H1 (cell line): ENCODE measurements around the gene ARHGAP8. TPM values are rescaled to one million over a fixed set of nuclear protein-coding genes. Genes with fewer than 3 reads are reported as not detected.

Experiments
- ATF2 ChIP-seq: IDR thresholded peaks from 2 replicates; pipeline ENCODE4 v1.6.1; 2012; ENCODE audit warnings: low read length, inconsistent platforms
- BRCA1 ChIP-seq: IDR thresholded peaks from 2 replicates; pipeline ENCODE4 v1.6.1; 2012; ENCODE audit warnings: low read depth, low read length, improper control_type of control experiment
- CHD7 ChIP-seq: fragments of 300-600 bp; sonication (generic); IDR thresholded peaks from 2 replicates; pipeline ENCODE4 v1.7.1; 2012; ENCODE audit warnings: low read length, moderate library complexity, mild to moderate bottlenecking, inconsistent platforms; ENCODE audit not compliant: insufficient replicate concordance
- MAX ChIP-seq: IDR thresholded peaks from 2 replicates; pipeline ENCODE4 v1.6.1; 2012; ENCODE audit warnings: inconsistent platforms
- NANOG ChIP-seq: IDR thresholded peaks from 2 replicates; pipeline ENCODE4 v1.6.1; 2011; ENCODE audit warnings: low read length, low read depth, mild to moderate bottlenecking, inconsistent platforms; ENCODE audit not compliant: insufficient read depth, poor library complexity, severe bottlenecking
- PHF8 ChIP-seq: fragments of 200-600 bp; sonication (generic); conservative IDR thresholded peaks from 2 replicates; pipeline ENCODE4 v1.7.1; 2012; ENCODE audit warnings: low read depth, mild to moderate bottlenecking, inconsistent platforms, low read length, moderate library complexity
- POLR2AphosphoS5 ChIP-seq: IDR thresholded peaks from 2 replicates; pipeline ENCODE4 v1.6.1; 2011; ENCODE audit warnings: low read depth, low read length
- SP4 ChIP-seq: IDR thresholded peaks from 2 replicates; pipeline ENCODE4 v1.6.1; 2012; ENCODE audit warnings: low read length, inconsistent platforms
- polyA plus RNA-seq, 7 experiments: library from polyadenylated mRNA; depleted of rRNA in 3 of 7; stranded (reverse) in 5 of 7; unstranded in 2 of 7; fragments of >200 nt in 5 of 7; fragments of 200-250 nt in 2 of 7; gene quantifications; 1 replicate in 5 of 7; 2 replicates in 1 of 7; 4 replicates in 1 of 7; pipeline versions ENCODE4 v1.2.1 to v1.2.3, GENCODE V29; 2011 to 2013; ENCODE audit warnings: missing spikeins in 2 of 7, mixed read lengths in 2 of 7
- total RNA-seq: library from RNA; stranded (reverse); fragmentation: NEBNext Ultra II Directional; extraction: Animal tissue kit (Norgen Biotek cat#: 25700); gene quantifications from 2 replicates; pipeline ENCODE4 v1.2.1, GENCODE V29; 2021

The ARHGAP8 gene
- total and polyA plus RNA-seq, 2 of the 8 experiments (the other 6 are each of a cell fraction or from before 2014, with no cell fraction given): 35.6 to 47.7 TPM

- TF ChIP-seq ATF2 (no peak), SP4 (no peak), PHF8 (no peak), BRCA1 (no peak), CHD7 (no peak), NANOG (no peak), MAX (no peak), POLR2AphosphoS5 (no peak)
Measured at GRCh38 chr22:44821741-44822475, 69.5 kb downstream of the ARHGAP8 start (continued).
